Ishikawa (cell line): Measurements from ENCODE around the gene NOL9.

Experiments
- CEBPB ChIP-seq: IDR thresholded peaks from 2 replicates; pipeline ENCODE4 v1.6.1; 2012
- CREB1 ChIP-seq: IDR thresholded peaks from 2 replicates; pipeline ENCODE4 v1.6.1; 2012; ENCODE audit warnings: low read depth
- EGR1 ChIP-seq: IDR thresholded peaks from 2 replicates; pipeline ENCODE4 v1.6.1; 2012
- EP300 ChIP-seq: IDR thresholded peaks from 2 replicates; pipeline ENCODE4 v1.6.1; 2012; ENCODE audit warnings: borderline replicate concordance
- FOXM1 ChIP-seq: IDR thresholded peaks from 2 replicates; pipeline ENCODE4 v1.6.1; 2012; ENCODE audit warnings: low read depth, borderline replicate concordance
- NFIC ChIP-seq: IDR thresholded peaks from 2 replicates; pipeline ENCODE4 v1.6.1; 2012
- RAD21 ChIP-seq: IDR thresholded peaks from 2 replicates; pipeline ENCODE4 v1.6.1; 2012; ENCODE audit warnings: low read depth
- REST ChIP-seq: IDR thresholded peaks from 2 replicates; pipeline ENCODE4 v1.6.1; 2012; ENCODE audit warnings: low read depth, mild to moderate bottlenecking
- TAF1 ChIP-seq: IDR thresholded peaks from 2 replicates; pipeline ENCODE4 v1.6.1; 2012; ENCODE audit warnings: low read depth, mild to moderate bottlenecking
- TCF12 ChIP-seq: IDR thresholded peaks from 2 replicates; pipeline ENCODE4 v1.6.1; 2012; ENCODE audit warnings: low read depth
- TEAD4 ChIP-seq: IDR thresholded peaks from 2 replicates; pipeline ENCODE4 v1.6.1; 2012
- USF1 ChIP-seq: IDR thresholded peaks from 2 replicates; pipeline ENCODE4 v1.6.1; 2012
- YY1 ChIP-seq: IDR thresholded peaks from 2 replicates; pipeline ENCODE4 v1.6.1; 2012; ENCODE audit warnings: low read depth
- ZBTB7A ChIP-seq: IDR thresholded peaks from 2 replicates; pipeline ENCODE4 v1.6.1; 2012; ENCODE audit warnings: low read depth
- TF ChIP-seq, protein P1 (sequence below): IDR thresholded peaks from 2 replicates; pipeline ENCODE4 v1.6.1; 2012

The NOL9 gene

DNA sequence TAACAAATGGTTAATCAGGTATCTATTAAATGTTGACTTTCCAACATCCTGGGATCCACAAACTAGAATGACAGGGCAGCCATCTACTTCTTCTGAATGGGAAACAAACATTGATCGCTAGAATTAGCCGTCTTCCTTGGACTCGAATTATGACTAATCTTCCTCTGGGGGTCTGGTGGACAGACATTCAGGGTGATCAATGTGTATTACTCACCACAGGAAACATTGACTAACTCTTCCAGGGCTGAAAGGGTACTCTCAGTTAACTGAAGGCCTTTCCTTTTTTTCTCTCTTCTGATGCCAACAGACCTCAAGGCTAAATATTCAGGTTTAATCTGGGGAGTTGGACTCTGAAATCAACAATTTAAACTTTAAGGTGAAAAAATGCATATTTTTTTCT is 9.5 kb downstream of the NOL9 start:
- no peak for TF ChIP-seq ZBTB7A
- TF ChIP-seq REST: no peak
- no peak for TF ChIP-seq TCF12
- no peak for TF ChIP-seq CREB1
- TF ChIP-seq FOXM1: no peak
- no peak for TF ChIP-seq EGR1
- TF ChIP-seq TAF1: no peak
- TF ChIP-seq, protein P1, sequence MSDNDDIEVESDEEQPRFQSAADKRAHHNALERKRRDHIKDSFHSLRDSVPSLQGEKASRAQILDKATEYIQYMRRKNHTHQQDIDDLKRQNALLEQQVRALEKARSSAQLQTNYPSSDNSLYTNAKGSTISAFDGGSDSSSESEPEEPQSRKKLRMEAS: no peak
- no peak for TF ChIP-seq RAD21

- TF ChIP-seq YY1 (no peak), TAF1 (no peak), ZBTB7A (no peak), CREB1 (no peak), CEBPB (no peak), TCF12 (no peak), REST (no peak), RAD21 (no peak), USF1 (no peak)
These were observed 15.4 kb downstream of the NOL9 start for GRCh38 chr1:6538956-6539355.

GRCh38 chr1:6536291-6536690 is 18.0 kb downstream of the NOL9 start:
- no peak for TF ChIP-seq CEBPB
- TF ChIP-seq, protein P1: no peak
- no peak for TF ChIP-seq REST
- no peak for TF ChIP-seq FOXM1
- no peak for TF ChIP-seq TEAD4
- no peak for TF ChIP-seq TAF1
- no peak for TF ChIP-seq RAD21
- no peak for TF ChIP-seq ZBTB7A
- TF ChIP-seq YY1: no peak
- no peak for TF ChIP-seq CREB1
- no peak for TF ChIP-seq NFIC
- no peak for TF ChIP-seq TCF12
- no peak for TF ChIP-seq EGR1
- TF ChIP-seq USF1: no peak

- TF ChIP-seq TCF12: no peak
- TF ChIP-seq TEAD4: no peak
- TF ChIP-seq, protein P1: no peak
- TF ChIP-seq ZBTB7A: no peak
- no peak for TF ChIP-seq RAD21
- TF ChIP-seq EP300: no peak
- TF ChIP-seq USF1: no peak
- TF ChIP-seq NFIC: no peak
- TF ChIP-seq CREB1: no peak
These were observed 19.1 kb downstream of the NOL9 start for GRCh38 chr1:6535214-6535613.
